IMR-90 (cell line): Measurements from ENCODE around the gene ESRP2. TPM values are rescaled to one million over a fixed set of nuclear protein-coding genes. Genes with fewer than 3 reads are reported as not detected.
A peak's percentile ranks its signal among the peaks of the same experiment; 100 is the strongest.

Source experiments
- ATAC-seq: fragments of 200-7000 bp; cut with Tn5 transposase; 2 replicates; pipeline ENCODE4 v1.9.1; 2020; ENCODE audit warnings: low read depth, mild to moderate bottlenecking, moderate library complexity
- BruUV-seq: library from RNA; stranded (reverse); fragments of 400-500 nt; replicated peaks from 2 replicates; lab custom pipeline; 2021; lab: Mats Ljungman, UMichigan
- CTCF ChIA-PET: fragments of 300-600 bp; formaldehyde crosslinking; extraction: SDS; loops from one replicate; lab custom pipeline; 2021; ENCODE audit warnings: antibody characterized with exemption; lab: Yijun Ruan, JAX
- POLR2A ChIA-PET: fragments of 300-600 bp; sonication (Branson Sonifier 250); formaldehyde crosslinking; loops from one replicate; lab custom pipeline; 2022; ENCODE audit warnings: antibody characterized with exemption; ENCODE audit not compliant: unreplicated experiment; lab: Charles Lee
- DNase-seq: peaks from one replicate; pipeline ENCODE4 v3.0.0; 2013
- H2AFZ ChIP-seq: replicated peaks from 2 replicates; pipeline ENCODE3; 2013; ENCODE audit warnings: low read length, mild to moderate bottlenecking; ENCODE audit not compliant: poor library complexity
- H2AK5ac ChIP-seq: 2 replicates; pipeline ENCODE4 v1.6.1; 2013; ENCODE audit warnings: low read depth, low read length, inconsistent platforms
- H2AK9ac ChIP-seq: replicated peaks from 2 replicates; pipeline ENCODE3; 2013; ENCODE audit warnings: mild to moderate bottlenecking, low read depth, low read length, moderate library complexity; ENCODE audit not compliant: poor library complexity
- H2BK120ac ChIP-seq: 2 replicates; pipeline ENCODE4 v1.6.1; 2013; ENCODE audit warnings: low read depth, low read length, inconsistent platforms
- H2BK15ac ChIP-seq: 3 replicates; pipeline ENCODE4 v1.6.1; 2013; ENCODE audit warnings: low read depth, low read length, inconsistent platforms
- H2BK20ac ChIP-seq: 2 replicates; pipeline ENCODE4 v1.6.1; 2013; ENCODE audit warnings: low read depth, mild to moderate bottlenecking, inconsistent platforms, low read length, moderate library complexity
- H2BK5ac ChIP-seq: 2 replicates; pipeline ENCODE4 v1.6.1; 2013; ENCODE audit warnings: mild to moderate bottlenecking, low read depth, low read length, inconsistent platforms; ENCODE audit not compliant: poor library complexity, severe bottlenecking
- H3K14ac ChIP-seq: replicated peaks from 2 replicates; pipeline ENCODE4 v1.6.1; 2013; ENCODE audit warnings: low read depth, low read length, inconsistent platforms
- H3K18ac ChIP-seq: 2 replicates; pipeline ENCODE4 v1.6.1; 2013; ENCODE audit warnings: low read depth, low read length, control low read depth
- H3K23ac ChIP-seq: 2 replicates; pipeline ENCODE4 v1.6.1; 2013; ENCODE audit warnings: low read depth, low read length, inconsistent platforms
- H3K27ac ChIP-seq: 2 replicates; pipeline ENCODE4 v1.5.1; 2013; ENCODE audit warnings: mild to moderate bottlenecking, control low read depth, low read length; ENCODE audit not compliant: insufficient read depth
- H3K27me3 ChIP-seq: 2 replicates; pipeline ENCODE4 v1.6.1; 2013; ENCODE audit warnings: low read length; ENCODE audit not compliant: control insufficient read depth, insufficient read depth
- H3K36me3 ChIP-seq: 2 replicates; pipeline ENCODE4 v1.6.1; 2013; ENCODE audit warnings: low read length, mixed read lengths; ENCODE audit not compliant: control insufficient read depth, insufficient read depth
- H3K4ac ChIP-seq: 2 replicates; pipeline ENCODE4 v1.6.1; 2013; ENCODE audit warnings: low read depth, low read length, inconsistent platforms
- H3K4me1 ChIP-seq: 2 replicates; pipeline ENCODE4 v1.6.1; 2013; ENCODE audit warnings: low read length, mixed read lengths; ENCODE audit not compliant: control insufficient read depth, insufficient read depth
- H3K4me2 ChIP-seq: 2 replicates; pipeline ENCODE4 v1.6.1; 2013; ENCODE audit warnings: low read depth, mild to moderate bottlenecking, control low read depth, low read length, moderate library complexity
- H3K4me3 ChIP-seq: 2 replicates; pipeline ENCODE4 v1.5.1; 2013; ENCODE audit warnings: low read depth, mild to moderate bottlenecking, control low read depth, low read length, moderate library complexity; ENCODE audit not compliant: insufficient read depth
- H3K56ac ChIP-seq: 2 replicates; pipeline ENCODE4 v1.6.1; 2013; ENCODE audit warnings: low read length, inconsistent platforms; ENCODE audit not compliant: insufficient read depth; ENCODE audit errors: extremely low read depth
- H3K79me1 ChIP-seq, 2 experiments: 2 replicates each; pipeline ENCODE4 v1.6.1; 2013; ENCODE audit warnings: low read length in 2 of 2, inconsistent platforms in 1 of 2, low read depth in 1 of 2
- H3K9ac ChIP-seq: 2 replicates; pipeline ENCODE4 v1.6.1; 2013; ENCODE audit warnings: low read depth, low read length, control low read depth
- H3K9me1 ChIP-seq: 2 replicates; pipeline ENCODE4 v1.6.1; 2013; ENCODE audit warnings: low read length, inconsistent platforms; ENCODE audit not compliant: insufficient read depth
- H3K9me3 ChIP-seq: 2 replicates; pipeline ENCODE4 v1.6.1; 2013; ENCODE audit warnings: low read length; ENCODE audit not compliant: control insufficient read depth, insufficient read depth
- H4K20me1 ChIP-seq: 2 replicates; pipeline ENCODE4 v1.6.1; 2013; ENCODE audit warnings: low read length, inconsistent platforms; ENCODE audit not compliant: insufficient read depth
- H4K5ac ChIP-seq: 2 replicates; pipeline ENCODE4 v1.6.1; 2013; ENCODE audit warnings: mild to moderate bottlenecking, low read depth, low read length, control low read depth
- H4K8ac ChIP-seq, 2 experiments: 2 replicates each; pipeline ENCODE4 v1.6.1; 2013; ENCODE audit warnings: low read depth in 2 of 2, low read length in 2 of 2, control low read depth in 1 of 2, inconsistent platforms in 1 of 2
- H4K91ac ChIP-seq: 2 replicates; pipeline ENCODE4 v1.6.1; 2013; ENCODE audit warnings: low read depth, low read length, inconsistent platforms; ENCODE audit not compliant: insufficient read depth
- BHLHE40 ChIP-seq: fragments of 150-350 bp; IDR thresholded peaks from 2 replicates; pipeline ENCODE4 v1.6.1; 2016; ENCODE audit warnings: mild to moderate bottlenecking, low read depth, low read length
- CEBPB ChIP-seq: IDR thresholded peaks from 2 replicates; pipeline ENCODE4 v1.6.1; 2012; ENCODE audit warnings: low read depth, low read length, improper control_type of control experiment
- CHD1 ChIP-seq: IDR thresholded peaks from 2 replicates; pipeline ENCODE4 v1.6.1; 2012; ENCODE audit warnings: low read depth, low read length, improper control_type of control experiment
- FOS ChIP-seq: fragments of 150-350 bp; IDR thresholded peaks from 2 replicates; pipeline ENCODE4 v1.6.1; 2016; ENCODE audit warnings: low read depth, low read length
- MAFK ChIP-seq: IDR thresholded peaks from 2 replicates; pipeline ENCODE4 v1.6.1; 2012; ENCODE audit warnings: low read depth, low read length, improper control_type of control experiment
- MAZ ChIP-seq: IDR thresholded peaks from 2 replicates; pipeline ENCODE4 v1.6.1; 2012; ENCODE audit warnings: low read depth, mild to moderate bottlenecking, low read length, improper control_type of control experiment, moderate library complexity, borderline replicate concordance
- MXI1 ChIP-seq: IDR thresholded peaks from 2 replicates; pipeline ENCODE4 v1.6.1; 2012; ENCODE audit warnings: low read depth, mild to moderate bottlenecking, low read length, moderate library complexity, borderline replicate concordance
- NFE2L2 ChIP-seq: fragments of 150-350 bp; IDR thresholded peaks from 2 replicates; pipeline ENCODE4 v1.6.1; 2016; ENCODE audit warnings: low read depth, mild to moderate bottlenecking, low read length
- POLR2A ChIP-seq: IDR thresholded peaks from 2 replicates; pipeline ENCODE4 v1.6.1; 2012; ENCODE audit warnings: mild to moderate bottlenecking, low read depth, low read length
- RAD21 ChIP-seq: IDR thresholded peaks from 2 replicates; pipeline ENCODE4 v1.6.1; 2012; ENCODE audit warnings: low read length, improper control_type of control experiment
- RCOR1 ChIP-seq: IDR thresholded peaks from 2 replicates; pipeline ENCODE4 v1.6.1; 2012; ENCODE audit warnings: mild to moderate bottlenecking, low read length, improper control_type of control experiment; ENCODE audit not compliant: insufficient replicate concordance
- RFX5 ChIP-seq: IDR thresholded peaks from 2 replicates; pipeline ENCODE4 v1.8.0; 2012; ENCODE audit warnings: low read depth, mild to moderate bottlenecking, low read length, moderate library complexity
- SMC3 ChIP-seq: fragments of 150-350 bp; IDR thresholded peaks from 2 replicates; pipeline ENCODE4 v1.6.1; 2016; ENCODE audit warnings: low read depth, mild to moderate bottlenecking, antibody characterized with exemption, low read length, moderate library complexity
- WGBS, 2 experiments: methylation state at CpG; one replicate each; pipeline versions ENCODE4 v1.1.5 to v1.1.7; 2013; ENCODE audit warnings: missing lambda C conversion rate in 2 of 2; ENCODE audit not compliant: insufficient read length in 1 of 2; ENCODE audit errors: extremely low coverage in 2 of 2; 5-methylcytosine and 5-hydroxymethylcytosine counted together
- dilution Hi-C: fragments of 300-500 bp; cut with HindIII; formaldehyde crosslinking; loops from one replicate; pipeline ENCODE4 v1.14.3; 2018; ENCODE audit warnings: low sequenced_read_pairs; ENCODE audit not compliant: unreplicated experiment
- in situ Hi-C: fragments of 300-500 bp; cut with MboI; formaldehyde crosslinking; loops from 3 replicates; pipeline ENCODE4 v1.14.3; 2019; ENCODE audit warnings: low sequenced_read_pairs, inconsistent platforms, mixed read lengths
- intact Hi-C: fragments of 100-400 bp; cut with micrococcal nuclease; formaldehyde crosslinking; loops from 2 replicates; pipeline ENCODE4 v1.10.0; 2022
- polyA plus RNA-seq, 3 experiments: library from polyadenylated mRNA; depleted of rRNA; stranded (reverse); fragments of >200 nt; gene quantifications; 2 replicates each; pipeline ENCODE4 v1.2.3, GENCODE V29; 2012; ENCODE audit warnings: low replicate concordance in 1 of 3
- total RNA-seq: library from RNA; depleted of rRNA; stranded (reverse); fragments of >200 nt; gene quantifications from 2 replicates; pipeline ENCODE4 v1.2.3, GENCODE V29; 2012
- TF ChIP-seq, protein P1 (sequence below): conservative IDR thresholded peaks from 2 replicates; pipeline ENCODE4 v1.5.1; 2012; ENCODE audit warnings: mild to moderate bottlenecking, low read depth, low read length, improper control_type of control experiment
- TF ChIP-seq, protein P2 (sequence below): fragments of 150-350 bp; IDR thresholded peaks from 2 replicates; pipeline ENCODE4 v1.6.1; 2017; ENCODE audit warnings: mild to moderate bottlenecking, antibody characterized with exemption, low read length, low read depth
- TF ChIP-seq, protein P3 (sequence below): fragments of 150-350 bp; IDR thresholded peaks from 2 replicates; pipeline ENCODE4 v1.6.1; 2016; ENCODE audit warnings: low read depth, mild to moderate bottlenecking, low read length, moderate library complexity, borderline replicate concordance

Gene ESRP2
- total and polyA plus RNA-seq, 2 of the 4 experiments (the other 2 are of a cell fraction), result 0.07 TPM; not detected in 1

DNA sequence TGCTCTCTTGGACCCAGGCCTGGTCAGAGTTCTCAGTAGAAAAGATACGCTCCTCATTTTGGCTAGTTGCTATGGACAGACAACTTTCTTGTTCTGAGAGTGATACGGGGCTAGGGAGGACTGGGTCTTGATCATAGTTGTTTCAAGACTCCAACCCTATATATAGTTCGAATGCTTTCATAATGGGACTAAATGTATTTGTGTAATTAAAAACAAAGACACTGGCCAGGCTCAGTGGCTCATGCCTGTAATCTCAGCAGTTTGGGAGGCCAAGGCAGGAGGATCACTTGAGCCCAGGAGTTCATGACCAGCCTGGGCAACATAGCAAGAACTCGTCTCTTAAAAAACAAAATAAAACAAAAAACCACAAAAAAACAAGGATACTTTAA, 46.1 kb upstream of the ESRP2 start:
- H4K5ac ChIP-seq, result no peak overlapping the region
- ChIA-PET POLR2A (no interaction called here), CTCF (no interaction called here)
- H2BK120ac ChIP-seq, result no peak overlapping the region
- no peak overlapping the region for H3K56ac ChIP-seq
- no peak overlapping the region for H3K4me2 ChIP-seq
- H2AK5ac ChIP-seq, result no peak overlapping the region
- BruUV-seq, result TSS peak; percentile 3
- peaks cover 9 to 74% of the 10 kb centered on the region in 2 experiments for H3K79me1 ChIP-seq
- DNase-seq (no peak), ATAC-seq (no peak)
- peaks cover 22% of the 10 kb centered on the region for H3K36me3 ChIP-seq
- H2AK9ac ChIP-seq, result no peak overlapping the region
- no peak overlapping the region for H3K18ac ChIP-seq
- H3K23ac ChIP-seq, result no peak overlapping the region
- H4K8ac ChIP-seq, result no peak overlapping the region
- H3K9ac ChIP-seq, result no peak overlapping the region
- H3K14ac ChIP-seq, result no peak overlapping the region
- WGBS, 2 experiments, result no CpG with 5 or more reads among the region's 4 CpGs
- no peak overlapping the region for H4K91ac ChIP-seq
- no peak overlapping the region for H2BK20ac ChIP-seq
- no peaks in the 10 kb centered on the region; the same call in 1 of the 2 replicates for H3K4me1 ChIP-seq
- no peak overlapping the region for H2BK5ac ChIP-seq
- peaks cover 17% of the 10 kb centered on the region for H3K9me1 ChIP-seq
- H3K4ac ChIP-seq, result no peak overlapping the region
- H3K4me3 ChIP-seq, result no peak overlapping the region
- H2AFZ ChIP-seq, result no peak overlapping the region
- no peaks in the 10 kb centered on the region for H3K27me3 ChIP-seq
- H4K20me1 ChIP-seq, result peaks cover 58% of the 10 kb centered on the region
- in situ Hi-C loops (no loop called here), dilution Hi-C loops (no loop called here), intact Hi-C loops (no loop called here)
- TF ChIP-seq, protein P1, sequence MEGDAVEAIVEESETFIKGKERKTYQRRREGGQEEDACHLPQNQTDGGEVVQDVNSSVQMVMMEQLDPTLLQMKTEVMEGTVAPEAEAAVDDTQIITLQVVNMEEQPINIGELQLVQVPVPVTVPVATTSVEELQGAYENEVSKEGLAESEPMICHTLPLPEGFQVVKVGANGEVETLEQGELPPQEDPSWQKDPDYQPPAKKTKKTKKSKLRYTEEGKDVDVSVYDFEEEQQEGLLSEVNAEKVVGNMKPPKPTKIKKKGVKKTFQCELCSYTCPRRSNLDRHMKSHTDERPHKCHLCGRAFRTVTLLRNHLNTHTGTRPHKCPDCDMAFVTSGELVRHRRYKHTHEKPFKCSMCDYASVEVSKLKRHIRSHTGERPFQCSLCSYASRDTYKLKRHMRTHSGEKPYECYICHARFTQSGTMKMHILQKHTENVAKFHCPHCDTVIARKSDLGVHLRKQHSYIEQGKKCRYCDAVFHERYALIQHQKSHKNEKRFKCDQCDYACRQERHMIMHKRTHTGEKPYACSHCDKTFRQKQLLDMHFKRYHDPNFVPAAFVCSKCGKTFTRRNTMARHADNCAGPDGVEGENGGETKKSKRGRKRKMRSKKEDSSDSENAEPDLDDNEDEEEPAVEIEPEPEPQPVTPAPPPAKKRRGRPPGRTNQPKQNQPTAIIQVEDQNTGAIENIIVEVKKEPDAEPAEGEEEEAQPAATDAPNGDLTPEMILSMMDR, result no peak
- no peak for TF ChIP-seq RFX5
- no peak for TF ChIP-seq RCOR1
- no peak for TF ChIP-seq CEBPB
- no peak for TF ChIP-seq MXI1
- TF ChIP-seq BHLHE40, result no peak
- no peak for TF ChIP-seq POLR2A
- TF ChIP-seq FOS, result no peak
- no peak for TF ChIP-seq MAFK
- TF ChIP-seq SMC3, result no peak
- no peak for TF ChIP-seq NFE2L2
- TF ChIP-seq, protein P2, sequence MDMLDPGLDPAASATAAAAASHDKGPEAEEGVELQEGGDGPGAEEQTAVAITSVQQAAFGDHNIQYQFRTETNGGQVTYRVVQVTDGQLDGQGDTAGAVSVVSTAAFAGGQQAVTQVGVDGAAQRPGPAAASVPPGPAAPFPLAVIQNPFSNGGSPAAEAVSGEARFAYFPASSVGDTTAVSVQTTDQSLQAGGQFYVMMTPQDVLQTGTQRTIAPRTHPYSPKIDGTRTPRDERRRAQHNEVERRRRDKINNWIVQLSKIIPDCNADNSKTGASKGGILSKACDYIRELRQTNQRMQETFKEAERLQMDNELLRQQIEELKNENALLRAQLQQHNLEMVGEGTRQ, result no peak
- TF ChIP-seq CHD1, result no peak
- no peak for TF ChIP-seq MAZ
- TF ChIP-seq RAD21, result no peak
- TF ChIP-seq, protein P3, sequence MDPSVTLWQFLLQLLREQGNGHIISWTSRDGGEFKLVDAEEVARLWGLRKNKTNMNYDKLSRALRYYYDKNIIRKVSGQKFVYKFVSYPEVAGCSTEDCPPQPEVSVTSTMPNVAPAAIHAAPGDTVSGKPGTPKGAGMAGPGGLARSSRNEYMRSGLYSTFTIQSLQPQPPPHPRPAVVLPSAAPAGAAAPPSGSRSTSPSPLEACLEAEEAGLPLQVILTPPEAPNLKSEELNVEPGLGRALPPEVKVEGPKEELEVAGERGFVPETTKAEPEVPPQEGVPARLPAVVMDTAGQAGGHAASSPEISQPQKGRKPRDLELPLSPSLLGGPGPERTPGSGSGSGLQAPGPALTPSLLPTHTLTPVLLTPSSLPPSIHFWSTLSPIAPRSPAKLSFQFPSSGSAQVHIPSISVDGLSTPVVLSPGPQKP, result no peak
- no peak overlapping the region for H2BK15ac ChIP-seq
- no peaks in the 10 kb centered on the region for H3K9me3 ChIP-seq
- H3K27ac ChIP-seq, result no peak overlapping the region
